K562 (cell line): ENCODE measurements around the gene TCEAL8. TPM values are rescaled to one million over a fixed set of nuclear protein-coding genes. Genes with fewer than 3 reads are reported as not detected.

ENCODE experiments used
- ATAC-seq: fragments of 200-7000 bp; cut with Tn5 transposase; 3 replicates; pipeline ENCODE4 v1.9.1; 2020; ENCODE audit warnings: moderate library complexity
- BruUV-seq: library from RNA; stranded (reverse); fragments of 400-500 nt; replicated peaks from 2 replicates; lab custom pipeline; 2021; lab: Mats Ljungman, UMichigan
- CTCF ChIA-PET: fragments of 300-600 bp; formaldehyde crosslinking; extraction: SDS; loops from one replicate; lab custom pipeline; 2021; ENCODE audit warnings: low intra/inter-chr PET ratio; lab: Yijun Ruan, JAX
- POLR2A ChIA-PET: fragments of 300-600, 350-650 bp; sonication (Branson Sonifier 250); formaldehyde crosslinking; extraction: SDS; loops from one replicate; lab custom pipeline; 2021; ENCODE audit warnings: antibody characterized with exemption, inconsistent platforms; lab: Yijun Ruan, JAX
- DNase-seq, 4 experiments: peaks; one replicate each; pipeline versions ENCODE4 v3.0.0 to v3.0.0-alpha.2; 2011 to 2018; ENCODE audit warnings: low spot score in 3 of 4, mixed read lengths in 3 of 4; ENCODE audit errors: extremely low read depth in 1 of 4
- FAIRE-seq: peaks from 2 replicates; lab custom pipeline; 2011; peaks lifted over from hg19 to GRCh38; lab: Jason Lieb, UNC
- H2AFZ ChIP-seq: 2 replicates; pipeline ENCODE4 v1.6.0; 2011; ENCODE audit warnings: low read depth, low read length, control low read depth, inconsistent platforms
- H3K27ac ChIP-seq: fragments of 200-600 bp; 3 replicates; pipeline ENCODE4 v1.8.0; 2011; ENCODE audit warnings: low read depth, mild to moderate bottlenecking, control low read depth, inconsistent platforms, low read length, moderate library complexity, mixed read lengths; ENCODE audit errors: extremely low read depth
- H3K27me3 ChIP-seq, 2 experiments: fragments of 300-600 bp in 1 of 2; 2 replicates in 1 of 2; 3 replicates in 1 of 2; pipeline versions ENCODE4 v1.6.0 to v1.8.0; 2011; ENCODE audit warnings: inconsistent platforms in 2 of 2, low read length in 2 of 2, mild to moderate bottlenecking in 1 of 2, mixed read lengths in 1 of 2, moderate library complexity in 1 of 2; ENCODE audit not compliant: control insufficient read depth in 2 of 2, insufficient read depth in 2 of 2
- H3K36me3 ChIP-seq: fragments of 300-600 bp; 3 replicates; pipeline ENCODE4 v1.8.0; 2011; ENCODE audit warnings: mild to moderate bottlenecking, low read length, inconsistent platforms; ENCODE audit not compliant: control insufficient read depth, insufficient read depth
- H3K4me1 ChIP-seq, 2 experiments: fragments of 200-600 bp in 1 of 2; replicated peaks in 1 of 2; 2 replicates in 1 of 2; 3 replicates in 1 of 2; pipeline versions ENCODE4 v1.5.1 to v1.8.0; 2011; ENCODE audit warnings: inconsistent platforms in 2 of 2, low read length in 2 of 2, mild to moderate bottlenecking in 1 of 2, mixed read lengths in 1 of 2, moderate library complexity in 1 of 2; ENCODE audit not compliant: control insufficient read depth in 2 of 2, insufficient read depth in 2 of 2
- H3K4me2 ChIP-seq: 2 replicates; pipeline ENCODE4 v1.6.1; 2011; ENCODE audit warnings: low read length, control low read depth, inconsistent platforms, mixed read lengths; ENCODE audit not compliant: insufficient read depth
- H3K4me3 ChIP-seq: fragments of 200-600 bp; sonication (generic), shearing (Covaris generic); 2 replicates; pipeline ENCODE4 v1.5.1; 2016; ENCODE audit warnings: control low read depth, inconsistent platforms
- H3K79me2 ChIP-seq: fragments of 200-600 bp; 3 replicates; pipeline ENCODE4 v1.8.0; 2011; ENCODE audit warnings: low read length, inconsistent platforms; ENCODE audit not compliant: control insufficient read depth, insufficient read depth
- H3K9ac ChIP-seq, 2 experiments: 2 replicates each; pipeline versions ENCODE4 v1.6.0 to v1.6.1; 2011; ENCODE audit warnings: low read depth in 2 of 2, low read length in 2 of 2, control low read depth in 1 of 2, inconsistent platforms in 1 of 2, mild to moderate bottlenecking in 1 of 2, mixed read lengths in 1 of 2; ENCODE audit not compliant: insufficient read depth in 1 of 2
- H3K9me1 ChIP-seq: one replicate; pipeline ENCODE4 v1.6.0; 2011; ENCODE audit warnings: inconsistent platforms, mild to moderate bottlenecking, low read length, moderate library complexity; ENCODE audit not compliant: control insufficient read depth, insufficient read depth
- H3K9me3 ChIP-seq: replicated peaks from 2 replicates; pipeline ENCODE4 v1.5.1; 2011; ENCODE audit warnings: low read depth, low read length, inconsistent platforms; ENCODE audit not compliant: control insufficient read depth, insufficient read depth
- H4K20me1 ChIP-seq: replicated peaks from 2 replicates; pipeline ENCODE4 v1.6.1; 2011; ENCODE audit warnings: low read length, inconsistent platforms, mixed read lengths; ENCODE audit not compliant: control insufficient read depth, insufficient read depth
- ATF3 ChIP-seq, 2 experiments: fragments of 450-650 bp in 1 of 2; sonication (generic) in 1 of 2; formaldehyde crosslinking in 1 of 2; IDR thresholded peaks in 1 of 2; conservative IDR thresholded peaks in 1 of 2; 2 replicates each; pipeline versions ENCODE4 v1.6.1 to v1.8.1; 2016 to 2023; ENCODE audit warnings: mild to moderate bottlenecking in 2 of 2, moderate library complexity in 2 of 2, inconsistent platforms in 1 of 2, missing genetic modification reagents in 1 of 2
- GTF2F1 ChIP-seq: IDR thresholded peaks from 2 replicates; pipeline ENCODE4 v1.6.1; 2011; ENCODE audit warnings: low read depth, low read length, improper control_type of control experiment
- JUND ChIP-seq, 2 experiments: IDR thresholded peaks; 2 replicates in 1 of 2; 3 replicates in 1 of 2; pipeline ENCODE4 v1.6.1; 2011; ENCODE audit warnings: borderline replicate concordance in 2 of 2, low read depth in 2 of 2, low read length in 2 of 2, improper control_type of control experiment in 1 of 2, missing biosample characterization in 1 of 2, missing genetic modification characterization in 1 of 2, missing genetic modification reagents in 1 of 2
- KLF13 ChIP-seq: fragments of 450-650 bp; IDR thresholded peaks from 2 replicates; pipeline ENCODE4 v1.6.1; 2016; ENCODE audit warnings: missing genetic modification characterization, low read depth, mild to moderate bottlenecking, missing compliant biosample characterization, moderate library complexity, borderline replicate concordance
- L3MBTL2 ChIP-seq: fragments of 450-650 bp; IDR thresholded peaks from 2 replicates; pipeline ENCODE4 v1.6.1; 2016; ENCODE audit warnings: mild to moderate bottlenecking, moderate library complexity
- MITF ChIP-seq: IDR thresholded peaks from 2 replicates; pipeline ENCODE4 v1.6.1; 2014; ENCODE audit warnings: antibody characterized with exemption
- MXI1 ChIP-seq: IDR thresholded peaks from 2 replicates; pipeline ENCODE4 v1.6.1; 2011; ENCODE audit warnings: low read depth, mild to moderate bottlenecking, improper control_type of control experiment, low read length
- NCOA6 ChIP-seq: fragments of 450-650 bp; IDR thresholded peaks from 2 replicates; pipeline ENCODE4 v1.6.1; 2017; ENCODE audit warnings: mild to moderate bottlenecking
- RBBP5 ChIP-seq: fragments of 200-600 bp; sonication (generic); IDR thresholded peaks from 2 replicates; pipeline ENCODE4 v1.6.1; 2012; ENCODE audit warnings: borderline replicate concordance, mild to moderate bottlenecking, low read length, control low read depth, inconsistent platforms; ENCODE audit not compliant: insufficient read depth, poor library complexity, severe bottlenecking
- RBM14 ChIP-seq: fragments of 200-400 bp; formaldehyde crosslinking; IDR thresholded peaks from 2 replicates; pipeline ENCODE4 v1.6.1; 2018; ENCODE audit warnings: low read depth, mild to moderate bottlenecking, low read length, moderate library complexity, borderline replicate concordance; ENCODE audit not compliant: insufficient read depth
- WGBS: fragments of 100-300 bp; shearing (Covaris generic); methylation state at CpG from one replicate; pipeline ENCODE4 v1.1.6; 2016; ENCODE audit warnings: low coverage, mixed read lengths; ENCODE audit not compliant: insufficient coverage; ENCODE audit errors: missing lambda C conversion rate; 5-methylcytosine and 5-hydroxymethylcytosine counted together
- in situ Hi-C: fragments of 300-500 bp; cut with MboI; formaldehyde crosslinking; loops from 4 replicates; pipeline ENCODE4 v1.15.0; 2018; ENCODE audit warnings: inconsistent platforms, mixed read lengths
- intact Hi-C: fragments of 100-400 bp; cut with micrococcal nuclease; formaldehyde crosslinking; loops from 2 replicates; pipeline ENCODE4 v1.14.2; 2022
- polyA plus RNA-seq, 8 experiments: library from polyadenylated mRNA; depleted of rRNA in 4 of 8; stranded (reverse) in 5 of 8; unstranded in 3 of 8; fragments of >200 nt; fragmentation: Nextera tagmentation in 2 of 8; fragmentation: Illumina TruSeq in 1 of 8; extraction: Ambion mirVana in 2 of 8; extraction: Trizol in 1 of 8; gene quantifications; 2 replicates each; pipeline versions ENCODE4 v1.2.1 to v1.2.3, GENCODE V29; 2011 to 2014; ENCODE audit warnings: inconsistent platforms in 1 of 8, missing spikeins in 1 of 8
- total RNA-seq, 7 experiments: library from RNA; depleted of rRNA in 6 of 7; stranded (reverse); fragments of >200 nt in 6 of 7; fragmentation: Illumina TruSeq in 2 of 7; extraction: Trizol in 2 of 7; gene quantifications; 2 replicates each; pipeline versions ENCODE4 v1.2.1 to v1.2.3, GENCODE V29; 2011 to 2021; ENCODE audit warnings: low replicate concordance in 1 of 7
- TF ChIP-seq, protein P1 (sequence below): fragments of 200-800 bp; sonication (Bioruptor generic); IDR thresholded peaks from 2 replicates; pipeline ENCODE4 v1.6.1; 2017; ENCODE audit warnings: missing genetic modification characterization, missing compliant biosample characterization

Gene TCEAL8
- total and polyA plus RNA-seq, 9 of the 15 experiments (the other 6 are each of a cell fraction or from before 2014, with no cell fraction given) = 49.0 to 178 (median 101) TPM

DNA sequence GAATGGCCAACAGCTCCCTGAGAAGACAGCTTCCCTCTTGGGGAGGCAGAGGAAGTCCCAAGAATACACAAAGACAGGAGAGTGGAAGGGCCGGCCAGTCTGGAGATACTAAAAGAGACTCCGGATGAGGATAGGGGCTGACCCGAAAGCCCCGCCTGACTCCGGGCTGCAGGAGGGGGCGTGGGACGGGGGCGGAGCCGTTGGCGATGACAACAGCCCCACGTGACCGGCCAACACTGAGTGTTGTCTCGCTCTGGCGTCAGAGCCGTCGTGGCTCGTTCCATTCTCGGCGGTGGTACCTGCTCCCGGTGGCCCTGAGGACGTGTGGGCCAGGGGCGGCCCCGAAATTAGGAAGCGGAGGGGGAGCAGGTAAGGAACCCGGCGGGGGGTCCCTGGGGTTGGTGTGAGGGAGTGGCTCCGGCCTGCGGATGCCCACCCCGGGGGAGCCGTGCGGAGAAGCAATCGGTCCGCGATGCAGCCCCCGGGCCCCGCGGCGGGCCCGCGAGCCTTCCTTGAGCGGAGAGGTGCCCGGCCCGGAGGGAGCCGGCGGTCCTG lies 40.0 kb downstream of the TCEAL8 start, which contains the start of gene BEX4:
TSS of gene BEX4 (plus strand) at position 239 of the 555 bp plus-strand sequence. CDS start 1,046 bp downstream, outside the sequence.
- no peaks in the 10 kb centered on the region for H3K27me3 ChIP-seq
- no TSS peak for BruUV-seq
- H3K4me1 ChIP-seq = peaks cover 11 to 37% of the 10 kb centered on the region in 2 experiments; a peak in 4 of 5 replicates
- H4K20me1 ChIP-seq = no peaks in the 10 kb centered on the region
- ChIA-PET POLR2A (interaction anchor here (0.6 to 0.8 kb wide), 2 partner anchors 17 to 44 kb away, joined by 3 to 4 read pairs; no protein-coding TSS in a partner anchor), CTCF (no interaction called here)
- no peaks in the 10 kb centered on the region for H3K9me3 ChIP-seq
- intact Hi-C loops (no loop called here), in situ Hi-C loops (no loop called here)
- H3K79me2 ChIP-seq = peaks cover 27% of the 10 kb centered on the region
- DNase-seq (peak; percentile 84 to 93 (median 86)), ATAC-seq (peak; percentile 89), FAIRE-seq (peak; percentile 91)
- peak within 1 kb of the TSS; percentile 86 to 93 for H3K9ac ChIP-seq
- WGBS = 0% methylated on average over 33 of the region's 45 CpGs
- no peaks in the 10 kb centered on the region for H3K9me1 ChIP-seq
- H2AFZ ChIP-seq = peak within 1 kb of the TSS; percentile 75
- peak within 1 kb of the TSS; percentile 75 for H3K4me2 ChIP-seq
- peak within 1 kb of the TSS; percentile 82 for H3K4me3 ChIP-seq
- H3K36me3 ChIP-seq = peaks cover 22% of the 10 kb centered on the region; the same call in 2 of the 3 replicates
- H3K27ac ChIP-seq = peak within 1 kb of the TSS; percentile 81
- TF ChIP-seq RBM14 = no peak
- TF ChIP-seq L3MBTL2 = peak; percentile 62
- 0 out of 2 replicates have a peak, but pooled peaks have one; percentile 44 for TF ChIP-seq GTF2F1
- 0 out of 2 replicates have a peak, but pooled peaks have one; percentile 33 for TF ChIP-seq MITF
- TF ChIP-seq, protein P1, sequence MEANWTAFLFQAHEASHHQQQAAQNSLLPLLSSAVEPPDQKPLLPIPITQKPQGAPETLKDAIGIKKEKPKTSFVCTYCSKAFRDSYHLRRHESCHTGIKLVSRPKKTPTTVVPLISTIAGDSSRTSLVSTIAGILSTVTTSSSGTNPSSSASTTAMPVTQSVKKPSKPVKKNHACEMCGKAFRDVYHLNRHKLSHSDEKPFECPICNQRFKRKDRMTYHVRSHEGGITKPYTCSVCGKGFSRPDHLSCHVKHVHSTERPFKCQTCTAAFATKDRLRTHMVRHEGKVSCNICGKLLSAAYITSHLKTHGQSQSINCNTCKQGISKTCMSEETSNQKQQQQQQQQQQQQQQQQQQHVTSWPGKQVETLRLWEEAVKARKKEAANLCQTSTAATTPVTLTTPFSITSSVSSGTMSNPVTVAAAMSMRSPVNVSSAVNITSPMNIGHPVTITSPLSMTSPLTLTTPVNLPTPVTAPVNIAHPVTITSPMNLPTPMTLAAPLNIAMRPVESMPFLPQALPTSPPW (CRISPR knock-in tag) = peak; percentile 65
- TF ChIP-seq RBBP5 = peak; percentile 33
- TF ChIP-seq NCOA6 = peak; percentile 47; the same call in 1 of the 2 replicates
- 0 out of 2 replicates have a peak, but pooled peaks have one; percentile 30 for TF ChIP-seq MXI1
- peak; percentile 77 for TF ChIP-seq ATF3 (IDR thresholded peaks at IDR 0.05)
- TF ChIP-seq ATF3 (CRISPR knock-in tag; conservative IDR thresholded peaks at IDR 0.05) = no peak
- TF ChIP-seq JUND (IDR thresholded peaks at IDR 0.05; ENCODE audit: borderline replicate concordance, low read depth, low read length) = peak; percentile 76; the same call in 1 of the 2 replicates
- peak; percentile 72; the same call in 1 of the 3 replicates for TF ChIP-seq JUND (tag; IDR thresholded peaks at IDR 0.05; ENCODE audit: borderline replicate concordance, low read depth, low read length)
- TF ChIP-seq KLF13 (tag) = peak; percentile 72; the same call in 1 of the 2 replicates
